HG03571 (cell line): ENCODE results near the gene DGLUCY.
"Not testable (repeated sequence)": the region's sequence is repeated elsewhere in the genome, so short reads cannot be mapped to it uniquely, and the experiment has no call there.

Experiments used
- ATAC-seq: cut with Tn5 transposase; IDR thresholded peaks from one replicate; pipeline ENCODE4 v1.9.1; 2021; ENCODE audit not compliant: unreplicated experiment

The DGLUCY gene

DNA sequence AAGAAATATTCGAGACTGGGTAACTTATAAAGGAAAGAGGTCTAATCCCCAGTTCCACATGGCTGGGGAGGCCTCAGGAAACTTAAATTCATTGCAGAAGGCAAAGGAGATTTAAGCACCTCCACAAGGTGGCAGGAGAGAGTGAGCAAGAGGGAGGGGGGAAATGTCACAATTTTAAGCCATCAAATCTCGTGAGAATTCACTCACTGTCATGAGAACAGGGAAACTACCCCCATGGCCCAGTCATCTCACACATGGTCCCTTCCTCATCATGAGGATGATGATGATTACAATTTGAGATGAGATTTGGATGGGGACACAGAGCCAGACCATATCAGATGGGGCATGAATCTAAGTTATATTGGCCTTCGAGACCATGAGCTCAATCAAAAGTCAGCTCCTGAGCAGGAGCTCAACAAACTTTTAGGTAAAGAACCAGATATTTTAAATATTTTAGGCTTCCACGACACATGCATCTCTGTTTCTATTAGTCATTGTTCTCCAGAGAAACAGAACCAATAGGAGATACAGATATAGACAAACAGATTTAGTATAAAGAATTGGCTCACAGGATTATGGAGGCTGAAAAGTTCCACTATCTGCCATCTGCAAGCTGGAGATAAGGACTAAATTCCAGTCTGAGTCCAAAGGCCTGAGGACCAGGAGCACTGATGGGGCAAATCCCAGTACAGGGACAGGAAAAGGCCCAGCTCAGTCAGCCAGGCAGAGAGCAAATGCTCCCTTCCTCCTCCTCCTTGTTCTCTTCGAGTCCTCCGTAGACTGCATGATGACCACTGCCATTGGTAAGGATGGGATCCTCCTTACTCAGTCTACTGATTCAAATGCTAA lies 24.9 kb downstream of the DGLUCY start:
- ATAC-seq, result no peak

DNA sequence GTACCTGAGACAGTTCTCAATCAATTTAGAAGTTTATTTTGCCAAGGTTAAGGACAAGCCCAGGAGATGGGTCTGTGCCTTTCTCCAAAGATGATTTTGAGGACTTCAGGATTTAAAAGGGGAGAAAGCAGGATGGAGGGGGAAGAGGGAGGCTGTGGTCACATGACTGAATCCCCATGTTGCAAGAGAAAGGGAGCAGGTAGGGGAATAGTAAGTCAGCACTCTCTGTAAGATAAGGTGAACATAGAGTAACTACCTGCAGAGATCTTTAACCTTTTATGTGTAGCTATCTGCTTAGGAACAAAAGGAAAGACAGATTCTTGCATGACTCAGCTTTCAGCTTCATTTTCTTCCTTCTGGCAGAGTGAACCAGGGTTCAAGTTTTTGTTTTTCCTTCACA lies 25.9 kb downstream of the DGLUCY start:
- no peak for ATAC-seq

- no peak for ATAC-seq
Measured at GRCh38 chr14:91140672-91141071, 26.8 kb downstream of the DGLUCY start.

- ATAC-seq, result peak; percentile 93
Measured at GRCh38 chr14:91142214-91142668, 28.4 kb downstream of the DGLUCY start.

GRCh38 chr14:91143862-91144261 lies 30.0 kb downstream of the DGLUCY start:
- no peak for ATAC-seq

GRCh38 chr14:91144425-91145145 lies 30.7 kb downstream of the DGLUCY start:
- no peak for ATAC-seq

- no peak for ATAC-seq
Measured at GRCh38 chr14:91145391-91146160, 31.7 kb downstream of the DGLUCY start.

DNA sequence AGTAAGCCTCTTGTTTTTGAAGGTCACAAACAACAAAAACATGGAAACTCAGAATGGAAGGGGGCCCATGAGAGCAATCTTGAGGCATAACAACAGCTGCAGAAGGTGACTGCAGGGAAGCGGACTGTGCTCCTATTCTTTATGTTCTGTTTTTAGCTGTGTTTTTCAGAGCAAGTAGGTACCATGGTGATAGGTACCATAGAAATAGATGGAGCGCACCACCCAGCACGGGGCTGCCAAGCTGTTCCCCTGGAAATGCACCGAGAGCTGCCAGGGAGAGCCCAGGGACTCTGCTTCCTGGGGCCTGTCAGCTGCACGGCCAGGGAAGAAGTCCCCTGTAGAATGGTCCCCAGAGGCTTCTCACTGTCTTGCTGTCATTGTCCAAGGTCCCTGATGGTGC lies 32.8 kb downstream of the DGLUCY start:
- no peak for ATAC-seq

GRCh38 chr14:91149462-91149861 lies 35.6 kb downstream of the DGLUCY start:
- ATAC-seq, result no peak

- ATAC-seq, result no peak
Measured at GRCh38 chr14:91152499-91152898, 38.6 kb downstream of the DGLUCY start.

GRCh38 chr14:91153360-91153759 lies 39.5 kb downstream of the DGLUCY start:
- ATAC-seq, result no peak

GRCh38 chr14:91154851-91155625 lies 41.2 kb downstream of the DGLUCY start:
- no peak for ATAC-seq

GRCh38 chr14:91155626-91156089 lies 41.8 kb downstream of the DGLUCY start:
- no peak for ATAC-seq

DNA sequence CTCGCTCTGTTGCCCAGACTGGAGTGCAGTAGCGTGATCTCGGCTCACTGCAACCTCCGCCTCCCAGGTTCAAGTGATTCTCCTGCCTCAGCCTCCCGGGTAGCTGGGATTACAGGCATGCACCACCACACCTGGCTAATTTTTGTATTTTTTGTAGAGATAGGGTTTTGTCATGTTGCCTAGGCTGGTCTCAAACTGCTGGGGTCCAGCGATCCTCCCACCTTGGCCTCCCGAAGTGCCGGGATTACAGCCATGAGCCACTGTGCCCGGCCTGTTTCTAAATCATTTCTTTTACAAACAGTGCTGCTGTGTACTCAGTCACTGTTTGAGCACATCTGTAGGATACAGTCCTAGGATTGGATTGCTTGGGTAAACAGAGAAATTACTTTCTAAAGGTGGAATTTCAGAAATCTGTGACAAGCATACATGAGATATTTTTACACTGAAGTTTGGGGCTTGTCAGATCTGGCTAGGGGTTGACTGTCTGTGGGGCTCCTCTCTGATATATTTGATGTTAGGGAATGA lies 42.3 kb downstream of the DGLUCY start:
- not testable (repeated sequence) for ATAC-seq

- ATAC-seq, result not testable (repeated sequence)
Measured at GRCh38 chr14:91156877-91157276, 43.0 kb downstream of the DGLUCY start.

- no peak for ATAC-seq
Measured at GRCh38 chr14:91158091-91158790, 44.4 kb downstream of the DGLUCY start.

GRCh38 chr14:91159182-91159581 lies 45.3 kb downstream of the DGLUCY start:
- ATAC-seq, result no peak

DNA sequence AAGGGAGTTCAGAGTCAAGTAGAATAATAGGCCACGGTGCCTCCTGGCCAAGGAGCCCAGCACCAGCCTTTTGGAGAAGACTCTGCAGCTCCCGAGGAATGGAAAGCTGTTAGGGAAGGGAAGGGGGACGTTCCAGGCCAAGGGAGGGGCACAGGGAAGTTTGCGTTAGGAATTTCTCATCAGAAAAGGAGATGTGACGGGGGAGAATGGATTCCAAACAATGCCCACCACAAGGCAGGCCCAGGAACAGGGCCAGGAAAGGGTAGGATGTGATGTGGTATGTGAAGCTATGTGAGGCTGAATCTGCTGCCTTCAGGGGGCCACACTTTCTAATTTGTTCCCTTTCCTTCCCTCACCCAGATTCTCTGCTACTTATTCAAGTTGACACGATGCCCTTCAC lies 46.0 kb downstream of the DGLUCY start:
- ATAC-seq, result no peak

- ATAC-seq, result no peak
Measured at GRCh38 chr14:91163316-91163715, 49.4 kb downstream of the DGLUCY start.

- no peak for ATAC-seq
Measured at GRCh38 chr14:91164676-91165075, 50.8 kb downstream of the DGLUCY start.
